GM18907 (cell line): ENCODE measurements around the gene FCRL5.
"Not testable (repeated sequence)": the region's sequence is repeated elsewhere in the genome, so short reads cannot be mapped to it uniquely, and the experiment has no call there.

Experiments
- ATAC-seq: cut with Tn5 transposase; IDR thresholded peaks from one replicate; pipeline ENCODE4 v1.9.1; 2021; ENCODE audit warnings: mild to moderate bottlenecking, moderate library complexity; ENCODE audit not compliant: unreplicated experiment

Gene FCRL5

GRCh38 chr1:157551694-157552693 lies at the start of gene FCRL5:
FCRL5 (minus strand) TSS chr1:157552515; CDS start chr1:157552362, 153 bp downstream.
- ATAC-seq: peak; percentile 71

- no peak for ATAC-seq
Observed at GRCh38 chr1:157600236-157600635, 47.9 kb upstream of the FCRL5 start.

- ATAC-seq: peak; percentile 72
Observed at GRCh38 chr1:157597959-157598667, 45.8 kb upstream of the FCRL5 start, which contains the start of gene FCRL4. FCRL4 (minus strand) TSS chr1:157598085; CDS start chr1:157597944, 141 bp downstream.

GRCh38 chr1:157596384-157596783 lies 44.1 kb upstream of the FCRL5 start:
- peak; percentile 37 for ATAC-seq

GRCh38 chr1:157595356-157595755 lies 43.0 kb upstream of the FCRL5 start:
- ATAC-seq: peak; percentile 67

GRCh38 chr1:157585984-157586383 lies 33.7 kb upstream of the FCRL5 start:
- ATAC-seq: no peak

- ATAC-seq: no peak
Observed at GRCh38 chr1:157584503-157584902, 32.2 kb upstream of the FCRL5 start.

- no peak for ATAC-seq
Observed at GRCh38 chr1:157580828-157581210, 28.5 kb upstream of the FCRL5 start.

GRCh38 chr1:157580179-157580827 lies 28.0 kb upstream of the FCRL5 start:
- ATAC-seq: peak; percentile 46

GRCh38 chr1:157577420-157577819 lies 25.1 kb upstream of the FCRL5 start:
- ATAC-seq: no peak

GRCh38 chr1:157575744-157576143 lies 23.4 kb upstream of the FCRL5 start:
- ATAC-seq: peak; percentile 68

GRCh38 chr1:157574836-157575235 lies 22.5 kb upstream of the FCRL5 start:
- no peak for ATAC-seq

GRCh38 chr1:157566484-157567300 lies 14.4 kb upstream of the FCRL5 start:
- no peak for ATAC-seq

GRCh38 chr1:157562515-157562914 lies 10.2 kb upstream of the FCRL5 start:
- peak; percentile 85 for ATAC-seq

- no peak for ATAC-seq
Observed at GRCh38 chr1:157558119-157558518, 5.8 kb upstream of the FCRL5 start.

GRCh38 chr1:157548081-157548480 lies 4.2 kb downstream of the FCRL5 start:
- ATAC-seq: not testable (repeated sequence)

GRCh38 chr1:157542676-157543075 lies 9.6 kb downstream of the FCRL5 start:
- ATAC-seq: no peak

- ATAC-seq: no peak
Observed at GRCh38 chr1:157540852-157541251, 11.5 kb downstream of the FCRL5 start.

GRCh38 chr1:157540160-157540748 lies 12.1 kb downstream of the FCRL5 start:
- ATAC-seq: no peak

- no peak for ATAC-seq
Observed at GRCh38 chr1:157539568-157539967, 12.7 kb downstream of the FCRL5 start.
